HepG2 (cell line): ENCODE measurements around the gene SLC12A3. TPM values are rescaled to one million over a fixed set of nuclear protein-coding genes. Genes with fewer than 3 reads are reported as not detected.

ENCODE experiments used
- ARID5B ChIP-seq: IDR thresholded peaks from 2 replicates; pipeline ENCODE4 v1.4.0; 2020; ENCODE audit warnings: mild to moderate bottlenecking, missing genetic modification reagents
- ATF3 ChIP-seq: sonication (generic); formaldehyde crosslinking; IDR thresholded peaks from 2 replicates; pipeline ENCODE4 v1.4.0; 2020; ENCODE audit warnings: missing genetic modification reagents
- ESRRA ChIP-seq: sonication (generic); formaldehyde crosslinking; IDR thresholded peaks from 2 replicates; pipeline ENCODE4 v1.5.1; 2020; ENCODE audit warnings: mild to moderate bottlenecking, low read depth, missing genetic modification reagents
- HMG20A ChIP-seq: IDR thresholded peaks from 2 replicates; pipeline ENCODE4 v1.6.1; 2016; ENCODE audit warnings: borderline replicate concordance
- HNF4A ChIP-seq: sonication (generic); formaldehyde crosslinking; IDR thresholded peaks from 2 replicates; pipeline ENCODE4 v1.4.0; 2020; ENCODE audit warnings: missing genetic modification reagents
- ISL2 ChIP-seq: sonication (generic); formaldehyde crosslinking; IDR thresholded peaks from 2 replicates; pipeline ENCODE4 v1.5.0; 2020; ENCODE audit warnings: missing genetic modification reagents
- MIER3 ChIP-seq: IDR thresholded peaks from 2 replicates; pipeline ENCODE4 v1.6.1; 2016; ENCODE audit warnings: missing compliant biosample characterization, borderline replicate concordance
- NCOA1 ChIP-seq: sonication (generic); formaldehyde crosslinking; IDR thresholded peaks from 2 replicates; pipeline ENCODE4 v1.9.0; 2021; ENCODE audit warnings: missing genetic modification reagents
- PHF20 ChIP-seq: sonication (generic); formaldehyde crosslinking; IDR thresholded peaks from 2 replicates; pipeline ENCODE4 v1.5.0; 2020; ENCODE audit warnings: mild to moderate bottlenecking, missing genetic modification reagents
- POGZ ChIP-seq: sonication (generic); formaldehyde crosslinking; IDR thresholded peaks from 2 replicates; pipeline ENCODE4 v1.4.0; 2020; ENCODE audit warnings: mild to moderate bottlenecking, missing genetic modification reagents
- PPARG ChIP-seq: conservative IDR thresholded peaks from 2 replicates; pipeline ENCODE4 v1.6.1; 2016; ENCODE audit warnings: missing biosample characterization, missing genetic modification reagents
- TMF1 ChIP-seq: sonication (generic); formaldehyde crosslinking; IDR thresholded peaks from 2 replicates; pipeline ENCODE4 v1.8.1; 2022; ENCODE audit warnings: low read depth, missing genetic modification reagents
- TP53 ChIP-seq: sonication (generic); formaldehyde crosslinking; conservative IDR thresholded peaks from 2 replicates; pipeline ENCODE4 v1.4.0; 2020; ENCODE audit warnings: missing genetic modification reagents
- ZNF224 ChIP-seq: sonication (generic); formaldehyde crosslinking; IDR thresholded peaks from 2 replicates; pipeline ENCODE4 v1.5.0; 2020; ENCODE audit warnings: mild to moderate bottlenecking, missing genetic modification reagents
- ZNF225 ChIP-seq: sonication (generic); formaldehyde crosslinking; IDR thresholded peaks from 2 replicates; pipeline ENCODE4 v1.4.0; 2020; ENCODE audit warnings: mild to moderate bottlenecking, missing genetic modification reagents
- ZNF329 ChIP-seq: sonication (generic); formaldehyde crosslinking; IDR thresholded peaks from 2 replicates; pipeline ENCODE4 v1.9.0; 2021; ENCODE audit warnings: low read depth, mild to moderate bottlenecking, missing genetic modification reagents
- ZNF331 ChIP-seq: sonication (generic); formaldehyde crosslinking; IDR thresholded peaks from 2 replicates; pipeline ENCODE4 v1.4.0; 2020; ENCODE audit warnings: missing genetic modification reagents
- ZNF556 ChIP-seq: sonication (generic); formaldehyde crosslinking; IDR thresholded peaks from 2 replicates; pipeline ENCODE4 v1.4.0; 2020; ENCODE audit warnings: mild to moderate bottlenecking, missing genetic modification reagents, borderline replicate concordance
- ZNF713 ChIP-seq: sonication (generic); formaldehyde crosslinking; IDR thresholded peaks from 2 replicates; pipeline ENCODE4 v1.4.0; 2020; ENCODE audit warnings: mild to moderate bottlenecking, missing genetic modification reagents
- polyA plus RNA-seq, 8 experiments: library from polyadenylated mRNA; depleted of rRNA in 3 of 8; stranded (reverse) in 7 of 8; unstranded in 1 of 8; fragments of >200 nt; fragmentation: Illumina TruSeq in 4 of 8; extraction: Trizol in 4 of 8; gene quantifications; 2 replicates each; pipeline versions ENCODE4 v1.2.1 to v1.2.3, GENCODE V29; 2011 to 2016; ENCODE audit warnings: low read depth in 4 of 8, missing spikeins in 1 of 8, mixed read lengths in 1 of 8; ENCODE audit not compliant: insufficient read depth in 1 of 8
- total RNA-seq, 5 experiments: library from RNA; depleted of rRNA; stranded (reverse); fragments of >200 nt; fragmentation: Illumina TruSeq; extraction: Trizol; gene quantifications; 2 replicates each; pipeline ENCODE4 v1.2.3, GENCODE V29; 2016; ENCODE audit warnings: low read depth in 1 of 5
- TF ChIP-seq, protein P1 (sequence below): sonication (generic); formaldehyde crosslinking; IDR thresholded peaks from 2 replicates; pipeline ENCODE4 v1.4.0; 2020; ENCODE audit warnings: missing genetic modification reagents, borderline replicate concordance

The SLC12A3 gene
- total and polyA plus RNA-seq, 2 of the 13 experiments (the other 11 are each of a cell fraction or from before 2014, with no cell fraction given): 6.2 TPM; not detected in 1

DNA sequence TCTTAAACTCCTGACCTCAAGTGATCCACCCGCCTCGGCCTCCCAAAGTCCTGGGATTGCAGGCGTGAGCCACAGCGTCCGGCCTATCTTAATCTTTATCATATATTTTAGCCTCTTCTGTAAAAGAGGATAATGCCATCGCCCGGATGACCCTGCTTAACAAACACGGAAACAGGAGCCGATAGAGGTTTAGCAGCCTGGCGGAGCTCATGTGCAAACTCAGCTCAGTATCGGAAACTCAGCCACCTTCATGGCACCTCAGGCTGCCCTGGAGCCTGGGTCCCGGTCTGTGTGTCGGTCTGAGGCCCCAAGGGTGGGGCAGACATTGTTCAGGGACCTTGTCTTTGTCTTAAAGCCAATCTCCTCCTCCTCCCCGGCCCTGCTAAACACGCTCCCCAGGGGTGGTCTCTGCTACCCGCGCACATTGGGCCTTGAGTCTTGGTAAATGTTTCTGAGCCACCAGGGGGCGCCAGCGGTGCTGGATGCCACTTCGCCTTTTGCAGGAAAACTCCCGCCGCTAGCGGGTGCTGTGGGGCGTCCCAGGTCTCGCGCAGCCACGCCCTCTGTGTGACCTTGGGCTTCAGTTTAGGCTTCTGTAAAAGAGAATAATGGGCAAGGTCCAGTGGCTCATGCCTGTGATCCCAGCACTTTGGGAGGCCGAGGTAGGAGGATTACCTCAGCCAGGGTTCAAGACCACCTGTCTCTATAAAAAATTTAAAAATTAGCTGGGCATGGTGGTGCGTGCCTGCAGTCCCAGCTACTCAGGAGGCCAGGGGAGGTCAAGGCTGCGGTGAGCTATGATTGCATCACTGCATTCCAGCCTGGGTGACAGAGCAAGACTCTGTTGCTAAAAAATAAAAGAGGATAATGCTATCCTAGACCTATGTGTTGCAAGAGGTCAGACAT, 99.5 kb downstream of the SLC12A3 start (continued):
- no peak for TF ChIP-seq ZNF224
- TF ChIP-seq ZNF556 (CRISPR knock-in tag): peak; percentile 47; the same call in 1 of the 2 replicates
- TF ChIP-seq ARID5B (CRISPR knock-in tag): peak; percentile 93
- no peak for TF ChIP-seq ZNF329
- TF ChIP-seq ZNF713 (CRISPR knock-in tag): no peak
- TF ChIP-seq ESRRA (CRISPR knock-in tag): peak; percentile 94
- peak; percentile 91 for TF ChIP-seq POGZ (CRISPR knock-in tag)
- no peak for TF ChIP-seq PHF20
- TF ChIP-seq, protein P1, sequence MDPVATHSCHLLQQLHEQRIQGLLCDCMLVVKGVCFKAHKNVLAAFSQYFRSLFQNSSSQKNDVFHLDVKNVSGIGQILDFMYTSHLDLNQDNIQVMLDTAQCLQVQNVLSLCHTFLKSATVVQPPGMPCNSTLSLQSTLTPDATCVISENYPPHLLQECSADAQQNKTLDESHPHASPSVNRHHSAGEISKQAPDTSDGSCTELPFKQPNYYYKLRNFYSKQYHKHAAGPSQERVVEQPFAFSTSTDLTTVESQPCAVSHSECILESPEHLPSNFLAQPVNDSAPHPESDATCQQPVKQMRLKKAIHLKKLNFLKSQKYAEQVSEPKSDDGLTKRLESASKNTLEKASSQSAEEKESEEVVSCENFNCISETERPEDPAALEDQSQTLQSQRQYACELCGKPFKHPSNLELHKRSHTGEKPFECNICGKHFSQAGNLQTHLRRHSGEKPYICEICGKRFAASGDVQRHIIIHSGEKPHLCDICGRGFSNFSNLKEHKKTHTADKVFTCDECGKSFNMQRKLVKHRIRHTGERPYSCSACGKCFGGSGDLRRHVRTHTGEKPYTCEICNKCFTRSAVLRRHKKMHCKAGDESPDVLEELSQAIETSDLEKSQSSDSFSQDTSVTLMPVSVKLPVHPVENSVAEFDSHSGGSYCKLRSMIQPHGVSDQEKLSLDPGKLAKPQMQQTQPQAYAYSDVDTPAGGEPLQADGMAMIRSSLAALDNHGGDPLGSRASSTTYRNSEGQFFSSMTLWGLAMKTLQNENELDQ (CRISPR knock-in tag): no peak
- no peak for TF ChIP-seq NCOA1 (CRISPR knock-in tag)
- TF ChIP-seq PPARG (CRISPR knock-in tag): peak; percentile 69
- peak; percentile 71 for TF ChIP-seq ISL2 (CRISPR knock-in tag)
- peak; percentile 70; the same call in 1 of the 2 replicates for TF ChIP-seq HNF4A
- peak; percentile 70 for TF ChIP-seq ZNF331 (CRISPR knock-in tag)
- no peak for TF ChIP-seq TMF1
- peak; percentile 82; the same call in 1 of the 2 replicates for TF ChIP-seq ZNF225
- peak; percentile 96 for TF ChIP-seq ATF3
- TF ChIP-seq TP53 (CRISPR knock-in tag): 0 out of 2 replicates have a peak, but pooled peaks have one; percentile 29
- peak; percentile 59; the same call in 1 of the 2 replicates for TF ChIP-seq MIER3 (CRISPR knock-in tag)
- TF ChIP-seq HMG20A (CRISPR knock-in tag): peak; percentile 77; the same call in 1 of the 2 replicates
